OCI-LY7 (cell line): ENCODE results near the gene TMEM258. TPM values are rescaled to one million over a fixed set of nuclear protein-coding genes. Genes with fewer than 3 reads are reported as not detected.

Source experiments
- BruUV-seq: library from RNA; stranded (reverse); fragments of 400-500 nt; replicated peaks from 2 replicates; lab custom pipeline; 2021; lab: Mats Ljungman, UMichigan
- CTCF ChIA-PET: fragments of 300-600 bp; sonication (Branson Sonifier 250); formaldehyde crosslinking; loops from one replicate; lab custom pipeline; 2022; ENCODE audit warnings: antibody characterized with exemption; ENCODE audit not compliant: unreplicated experiment; lab: Charles Lee
- POLR2A ChIA-PET: fragments of 300-600 bp; sonication (Branson Sonifier 250); formaldehyde crosslinking; loops from one replicate; lab custom pipeline; 2022; ENCODE audit warnings: antibody characterized with exemption; lab: Charles Lee
- DNase-seq: peaks from one replicate; pipeline ENCODE4 v3.0.0-alpha.2; 2015; ENCODE audit warnings: low spot score
- H2AFZ ChIP-seq: fragments of 200-600 bp; sonication (generic), shearing (Covaris generic); 2 replicates; pipeline ENCODE4 v1.6.1; 2014; ENCODE audit warnings: mild to moderate bottlenecking, antibody characterized with exemption, low read length, moderate library complexity
- H3K27ac ChIP-seq: fragments of 200-600 bp; sonication (generic); 2 replicates; pipeline ENCODE4 v1.5.1; 2014; ENCODE audit warnings: mixed run types, low read depth, mild to moderate bottlenecking, moderate library complexity, low read length, inconsistent platforms; ENCODE audit not compliant: poor library complexity, severe bottlenecking
- H3K36me3 ChIP-seq: fragments of 200-600 bp; sonication (generic); 2 replicates; pipeline ENCODE4 v1.6.1; 2014; ENCODE audit warnings: mild to moderate bottlenecking, antibody characterized with exemption, low read length, moderate library complexity, mixed read lengths; ENCODE audit not compliant: insufficient read depth
- H3K4me1 ChIP-seq: fragments of 200-600 bp; sonication (generic); 2 replicates; pipeline ENCODE4 v1.5.1; 2014; ENCODE audit warnings: mild to moderate bottlenecking, low read length; ENCODE audit not compliant: insufficient read depth, poor library complexity, severe bottlenecking
- H3K4me2 ChIP-seq: fragments of 200-600 bp; sonication (generic); 2 replicates; pipeline ENCODE4 v1.6.1; 2014; ENCODE audit warnings: mild to moderate bottlenecking, low read length
- H3K4me3 ChIP-seq: fragments of 200-600 bp; sonication (generic); 2 replicates; pipeline ENCODE4 v1.5.1; 2014; ENCODE audit warnings: mild to moderate bottlenecking, low read depth, low read length; ENCODE audit not compliant: poor library complexity, severe bottlenecking
- H3K79me2 ChIP-seq: fragments of 200-600 bp; sonication (generic); 2 replicates; pipeline ENCODE4 v1.6.1; 2016; ENCODE audit warnings: low read depth, mild to moderate bottlenecking, low read length, moderate library complexity, mixed read lengths; ENCODE audit not compliant: insufficient read depth
- H3K9me2 ChIP-seq: fragments of 200-600 bp; sonication (generic); 2 replicates; pipeline ENCODE4 v1.6.1; 2016; ENCODE audit warnings: mild to moderate bottlenecking, low read length, mixed read lengths; ENCODE audit not compliant: insufficient read depth
- H3K9me3 ChIP-seq: fragments of 200-600 bp; sonication (generic); 2 replicates; pipeline ENCODE4 v1.6.1; 2014; ENCODE audit warnings: mild to moderate bottlenecking, mixed run types, low read length, mixed read lengths
- H4K20me1 ChIP-seq: fragments of 200-600 bp; sonication (generic); 2 replicates; pipeline ENCODE4 v1.6.1; 2014; ENCODE audit warnings: mild to moderate bottlenecking, antibody characterized with exemption, low read length, moderate library complexity, mixed read lengths; ENCODE audit not compliant: insufficient read depth
- CTCF ChIP-seq: fragments of 200-600 bp; sonication (generic); conservative IDR thresholded peaks from 2 replicates; pipeline ENCODE4 v1.5.1; 2014; ENCODE audit warnings: mild to moderate bottlenecking, antibody characterized with exemption, low read length, moderate library complexity, mixed read lengths
- EZH2phosphoT487 ChIP-seq: fragments of 200-600 bp; sonication (generic); IDR thresholded peaks from 2 replicates; pipeline ENCODE4 v1.6.1; 2018; ENCODE audit warnings: low read depth, borderline replicate concordance, mild to moderate bottlenecking, mixed run types, antibody characterized with exemption, low read length, moderate library complexity, mixed read lengths
- intact Hi-C: fragments of 100-400 bp; cut with micrococcal nuclease; formaldehyde crosslinking; loops from one replicate; pipeline ENCODE4 v1.10.0; 2022; ENCODE audit not compliant: unreplicated experiment
- total RNA-seq, 2 experiments: library from RNA; depleted of rRNA in 1 of 2; stranded (reverse); fragments of >200 nt in 1 of 2; shearing (Covaris generic) in 1 of 2; gene quantifications; 2 replicates each; pipeline ENCODE4 v1.2.3, GENCODE V29; 2014 to 2022

The TMEM258 gene
- total RNA-seq, 2 experiments from 2014 or later, result 174 TPM

DNA sequence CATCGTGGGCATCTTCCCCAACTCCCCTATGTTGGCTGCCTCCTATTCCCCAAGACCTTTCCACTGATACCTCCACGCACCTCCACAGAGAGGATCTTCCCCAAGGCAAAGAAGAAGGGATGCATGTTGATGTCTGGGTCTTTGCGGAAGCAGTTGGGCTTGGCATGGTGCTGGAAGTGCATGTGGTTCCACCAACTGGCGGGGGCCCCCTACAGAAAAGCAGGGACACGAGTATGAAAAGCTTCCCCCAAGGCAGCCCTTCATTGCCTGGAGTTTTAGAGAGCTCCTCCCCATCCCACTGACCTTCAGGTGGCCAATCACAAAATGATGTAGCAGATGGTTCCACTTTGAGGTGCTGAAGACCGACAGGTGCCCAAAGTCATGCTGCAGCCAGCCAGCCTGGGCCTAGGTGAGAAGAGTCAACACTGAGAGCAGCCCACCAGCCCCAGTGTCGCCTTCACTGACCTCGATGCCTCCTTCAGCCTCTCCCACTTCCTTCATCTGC is 18.3 kb upstream of the TMEM258 start:
- Histone ChIP-seq H3K27ac (no peak overlapping the region), H2AFZ (no peak overlapping the region), H4K20me1 (no peaks in the 10 kb centered on the region), H3K9me2 (no peaks in the 10 kb centered on the region), H3K4me3 (no peak overlapping the region), H3K79me2 (no peaks in the 10 kb centered on the region), H3K4me2 (no peak overlapping the region), H3K9me3 (no peaks in the 10 kb centered on the region), H3K36me3 (no peaks in the 10 kb centered on the region), H3K4me1 (no peaks in the 10 kb centered on the region)
- intact Hi-C loops, result no loop called here
- DNase-seq, result no peak
- no TSS peak for BruUV-seq
- ChIA-PET CTCF (no interaction called here), POLR2A (interaction anchor here (0.6 kb wide), 1 partner anchor 60 kb away, joined by 3 read pairs; no protein-coding TSS in a partner anchor)
- TF ChIP-seq EZH2phosphoT487, result no peak
- TF ChIP-seq CTCF, result no peak

- 0 out of 2 replicates have a peak, but pooled peaks cover 6% of the 10 kb centered on the region for H3K36me3 ChIP-seq
- CTCF ChIA-PET, result no interaction called here
- intact Hi-C loops, result no loop called here
- TF ChIP-seq EZH2phosphoT487, result no peak
- no peak for TF ChIP-seq CTCF
- DNase-seq, result no peak
- no peak overlapping the region for H3K4me2 ChIP-seq
- no peak overlapping the region for H2AFZ ChIP-seq
- no peak overlapping the region for H3K4me3 ChIP-seq
- no peaks in the 10 kb centered on the region for H3K79me2 ChIP-seq
- H3K9me2 ChIP-seq, result no peaks in the 10 kb centered on the region
- no peaks in the 10 kb centered on the region for H4K20me1 ChIP-seq
- POLR2A ChIA-PET, result no interaction called here
- no peaks in the 10 kb centered on the region for H3K9me3 ChIP-seq
- H3K27ac ChIP-seq, result no peak overlapping the region
- H3K4me1 ChIP-seq, result no peaks in the 10 kb centered on the region
- BruUV-seq, result no TSS peak
These were observed 14.4 kb upstream of the TMEM258 start for GRCh38 chr11:61806785-61807184.

DNA sequence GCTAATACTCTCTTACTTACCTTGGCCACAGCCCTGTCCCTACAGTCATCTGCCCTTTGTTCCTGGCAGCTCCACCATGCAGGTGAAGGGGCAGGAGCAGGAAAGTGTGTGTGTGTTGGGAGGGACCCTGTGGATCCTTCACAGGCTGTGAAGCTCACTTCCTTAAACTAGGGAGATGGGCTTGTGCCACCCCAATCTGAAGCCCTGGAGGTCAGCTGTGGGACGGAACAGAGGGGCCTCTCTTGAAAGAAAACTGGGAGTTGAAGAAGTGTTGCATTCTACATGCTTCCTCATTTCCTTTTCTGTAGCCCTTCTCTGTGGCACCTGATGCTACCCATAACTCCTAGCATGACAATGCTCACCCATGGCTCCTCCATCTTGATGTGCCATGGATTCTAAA is 12.7 kb upstream of the TMEM258 start:
- H3K4me2 ChIP-seq, result no peak overlapping the region
- POLR2A ChIA-PET, result no interaction called here
- H3K4me1 ChIP-seq, result no peaks in the 10 kb centered on the region
- intact Hi-C loops, result no loop called here
- no peak overlapping the region for H2AFZ ChIP-seq
- no peak overlapping the region for H3K4me3 ChIP-seq
- H3K79me2 ChIP-seq, result no peaks in the 10 kb centered on the region
- no peaks in the 10 kb centered on the region for H4K20me1 ChIP-seq
- H3K36me3 ChIP-seq, result peaks cover 20% of the 10 kb centered on the region
- no peaks in the 10 kb centered on the region for H3K9me2 ChIP-seq
- CTCF ChIA-PET, result interaction anchor here (0.9 kb wide), 1 partner anchor 8 kb away, joined by 3 read pairs; no protein-coding TSS in a partner anchor
- no peak overlapping the region for H3K27ac ChIP-seq
- no peak for DNase-seq
- BruUV-seq, result no TSS peak
- H3K9me3 ChIP-seq, result no peaks in the 10 kb centered on the region
- no peak for TF ChIP-seq CTCF
- no peak for TF ChIP-seq EZH2phosphoT487
